NCI-H446 treated with DMSO at 0.1 percent for 48 hours (cell line): Measurements from ENCODE around the gene SPDYE16.
"Not testable (repeated sequence)": the region's sequence is repeated elsewhere in the genome, so short reads cannot be mapped to it uniquely, and the experiment has no call there.

Experiments used
- DNase-seq: peaks from one replicate; lab custom pipeline; 2025; lab: John Stamatoyannopoulos, UW

Gene SPDYE16

GRCh38 chr7:76543197-76543596 lies at the start of gene SPDYE16:
SPDYE16 (minus strand) TSS chr7:76543297; CDS start chr7:76541459, 1,838 bp downstream.
- not testable (repeated sequence) for DNase-seq

GRCh38 chr7:76592694-76593093 lies 49.6 kb upstream of the SPDYE16 start:
- not testable (repeated sequence) for DNase-seq

DNA sequence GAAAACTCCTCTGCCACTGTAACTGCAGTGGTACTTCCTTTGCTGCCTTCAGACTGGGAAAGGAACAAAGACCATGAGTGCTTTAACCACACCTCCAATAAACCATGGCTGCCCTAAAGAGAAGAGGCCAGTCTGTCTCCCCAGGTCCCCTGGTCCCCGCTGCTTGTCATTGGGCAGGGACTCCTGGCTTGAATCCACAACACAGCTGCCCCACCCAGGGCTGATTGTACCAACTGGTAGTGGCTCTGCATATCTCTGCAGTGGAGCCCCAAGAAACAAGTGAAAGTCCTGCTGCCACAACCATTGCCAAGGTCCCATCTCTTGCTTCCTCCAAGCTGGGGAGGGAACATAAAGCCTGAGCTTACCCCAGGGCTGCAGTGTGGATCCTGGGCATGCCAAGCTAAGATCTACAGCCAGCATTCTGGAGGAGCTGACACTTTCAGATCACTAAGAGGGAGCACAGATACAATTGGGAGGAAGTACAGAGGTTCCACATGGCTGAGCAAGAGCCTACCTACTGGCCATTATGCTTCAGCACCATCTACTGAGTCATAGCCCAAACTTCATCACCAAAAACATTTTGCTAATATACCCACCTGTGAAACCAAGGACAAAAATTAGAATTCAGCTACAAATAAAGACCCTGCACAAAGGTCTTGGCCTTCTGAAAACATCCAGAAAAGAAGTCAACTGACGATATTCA lies 48.7 kb upstream of the SPDYE16 start:
- DNase-seq, result not testable (repeated sequence)

DNA sequence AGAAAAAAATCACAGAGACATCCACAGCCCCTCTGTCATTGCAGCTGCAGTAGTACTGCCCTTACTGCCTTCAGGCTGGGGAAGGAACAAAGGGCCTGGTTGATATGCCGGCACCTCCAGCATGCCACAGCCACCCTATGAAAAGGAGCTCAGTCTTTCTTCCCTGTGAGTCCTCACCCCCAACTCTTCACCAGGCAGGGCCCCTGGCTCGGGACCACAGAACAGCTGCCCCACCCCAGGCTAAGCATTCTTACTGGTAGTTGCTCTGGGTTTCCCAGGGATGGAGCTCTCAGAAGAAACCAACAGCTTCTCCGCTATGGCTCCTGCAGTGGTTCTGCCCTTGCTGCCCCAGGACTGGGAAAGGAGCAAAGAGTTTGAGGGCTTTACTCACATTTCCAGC lies 47.9 kb upstream of the SPDYE16 start:
- DNase-seq, result not testable (repeated sequence)

- DNase-seq, result not testable (repeated sequence)
Measured at GRCh38 chr7:76588586-76588985, 45.5 kb upstream of the SPDYE16 start.

GRCh38 chr7:76586585-76587315 lies 43.7 kb upstream of the SPDYE16 start:
- DNase-seq, result not testable (repeated sequence)

- DNase-seq, result not testable (repeated sequence)
Measured at GRCh38 chr7:76583636-76584281, 40.7 kb upstream of the SPDYE16 start.

DNA sequence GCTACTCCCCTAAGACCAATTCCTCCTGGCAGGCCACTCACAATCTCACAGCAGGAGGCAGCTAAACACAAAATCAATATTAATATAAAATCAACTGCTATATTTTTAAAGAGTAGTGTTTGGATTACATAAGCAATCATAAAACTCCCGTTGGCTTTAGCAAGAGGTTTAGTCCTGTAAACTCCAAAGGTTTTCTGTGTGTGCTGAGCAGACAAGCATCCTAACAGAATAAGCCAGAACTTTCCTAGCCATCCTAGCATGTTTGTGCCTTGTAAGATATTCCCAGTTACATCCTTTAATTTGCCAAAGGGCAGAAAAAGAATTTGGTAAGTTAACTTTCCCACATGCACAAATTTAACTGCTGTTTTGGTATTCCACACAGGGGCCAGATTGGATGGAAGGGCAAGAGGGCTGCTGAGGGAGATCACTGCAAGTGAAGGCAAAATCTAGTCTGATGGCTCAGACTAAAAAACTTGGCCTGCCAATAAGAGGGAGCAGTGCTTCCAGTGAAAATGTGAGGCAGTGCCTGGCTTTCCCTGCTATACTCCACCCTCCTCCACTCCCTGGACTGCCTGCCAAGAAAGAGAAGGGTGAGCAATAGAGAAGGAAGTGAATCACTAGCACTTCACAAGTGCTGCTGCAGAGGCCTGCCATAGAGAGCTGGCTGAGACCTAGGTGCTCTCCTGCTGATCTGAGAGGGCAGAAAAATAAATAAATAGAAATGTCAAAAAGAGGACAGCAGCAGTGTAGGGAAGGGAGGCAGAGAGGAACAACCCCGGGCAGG lies 39.9 kb upstream of the SPDYE16 start:
- DNase-seq, result peak; percentile 48

DNA sequence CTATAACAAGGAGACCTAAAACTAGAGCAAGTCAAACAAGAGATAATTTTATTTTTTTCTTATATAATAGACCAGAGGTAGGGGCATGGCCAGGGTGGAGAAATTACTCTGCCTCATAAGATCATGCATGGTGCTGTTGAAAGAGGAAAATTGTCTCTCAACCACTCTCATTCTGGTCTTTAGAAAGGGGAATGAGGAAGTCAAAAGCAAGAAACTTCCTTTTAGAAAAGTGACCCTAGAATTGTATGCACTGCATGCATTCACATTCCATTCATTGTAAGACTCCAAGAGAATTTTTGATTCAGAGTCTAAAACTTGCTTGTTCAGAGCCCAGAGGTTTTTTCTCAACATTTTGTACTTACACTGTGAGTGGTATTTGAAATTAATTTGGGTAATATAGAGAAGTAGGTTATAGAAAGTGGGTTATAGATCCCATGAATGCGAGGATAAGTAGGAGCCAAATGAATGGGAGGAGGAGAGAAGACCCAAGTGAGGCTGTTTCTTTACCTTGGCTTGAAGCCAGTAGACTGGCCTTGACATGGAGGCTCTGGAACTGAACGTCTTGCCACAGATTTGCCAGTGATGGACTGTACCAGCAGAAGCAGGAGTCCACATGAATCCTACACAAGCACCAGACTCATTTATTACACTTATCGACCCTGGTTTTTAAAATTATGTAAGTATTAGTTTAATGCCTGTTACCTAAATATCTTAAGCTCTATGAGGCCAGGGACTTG lies 33.0 kb upstream of the SPDYE16 start:
- DNase-seq, result not testable (repeated sequence)

GRCh38 chr7:76575431-76575830 lies 32.3 kb upstream of the SPDYE16 start:
- DNase-seq, result not testable (repeated sequence)

- not testable (repeated sequence) for DNase-seq
Measured at GRCh38 chr7:76572296-76572695, 29.2 kb upstream of the SPDYE16 start.

DNA sequence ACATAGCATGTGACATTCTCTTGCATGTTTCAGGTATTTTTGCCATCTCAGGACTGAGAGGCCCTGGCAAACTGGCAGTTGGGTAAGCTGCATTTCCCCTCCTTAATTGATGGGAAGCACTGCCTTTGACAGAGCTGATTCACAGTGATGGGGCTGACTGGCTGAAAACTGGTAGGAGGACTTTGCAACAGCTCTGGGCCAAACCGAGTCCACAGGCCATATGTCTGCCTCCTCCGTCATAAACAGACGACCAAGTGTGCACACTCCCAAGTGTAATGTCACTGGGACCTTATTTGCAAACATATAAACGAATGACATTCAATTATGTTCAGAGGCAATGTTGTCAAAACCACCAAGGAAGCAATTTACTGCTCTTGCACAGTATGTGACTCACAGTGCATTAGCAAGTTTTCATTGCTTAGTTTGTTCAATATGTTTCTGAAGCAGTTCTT lies 27.3 kb upstream of the SPDYE16 start:
- DNase-seq, result not testable (repeated sequence)

GRCh38 chr7:76568742-76569141 lies 25.6 kb upstream of the SPDYE16 start:
- not testable (repeated sequence) for DNase-seq

DNA sequence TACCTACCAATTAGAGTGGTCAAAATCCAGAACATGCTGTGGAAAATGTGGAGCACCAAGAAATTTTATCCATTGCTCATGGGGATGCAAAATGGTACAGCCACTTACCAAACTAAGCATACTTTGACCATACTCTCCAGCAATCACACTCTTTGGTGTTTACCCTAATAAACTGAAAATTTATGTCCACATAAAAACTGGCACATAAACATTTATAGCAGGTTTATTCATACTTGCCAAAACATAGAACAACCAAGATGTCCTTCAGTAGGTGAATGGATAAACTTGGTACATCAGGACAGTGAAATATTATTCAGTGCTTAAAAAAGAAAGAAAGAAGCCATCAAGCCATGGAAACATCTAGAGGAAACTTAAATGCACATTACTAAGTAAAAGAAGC lies 24.7 kb upstream of the SPDYE16 start:
- DNase-seq, result not testable (repeated sequence)

GRCh38 chr7:76567311-76567710 lies 24.2 kb upstream of the SPDYE16 start:
- not testable (repeated sequence) for DNase-seq

DNA sequence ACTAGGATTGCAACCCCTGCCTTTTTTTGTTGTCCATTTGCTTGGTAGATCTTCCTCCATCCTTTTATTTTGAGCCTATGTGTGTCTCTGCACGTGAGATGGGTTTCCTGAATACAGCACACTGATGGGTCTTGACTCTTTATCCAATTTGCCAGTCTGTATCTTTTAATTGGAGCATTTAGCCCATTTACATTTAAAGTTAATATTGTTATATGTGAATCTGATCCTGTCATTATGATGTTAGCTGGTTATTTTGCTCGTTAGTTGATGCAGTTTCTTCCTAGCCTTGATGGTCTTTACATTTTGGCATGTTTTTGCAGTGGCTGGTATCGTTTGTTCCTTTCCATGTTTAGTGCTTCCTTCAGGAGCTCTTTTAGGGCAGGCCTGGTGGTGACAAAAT lies 21.9 kb upstream of the SPDYE16 start:
- not testable (repeated sequence) for DNase-seq

GRCh38 chr7:76561342-76561741 lies 18.2 kb upstream of the SPDYE16 start:
- DNase-seq, result not testable (repeated sequence)

DNA sequence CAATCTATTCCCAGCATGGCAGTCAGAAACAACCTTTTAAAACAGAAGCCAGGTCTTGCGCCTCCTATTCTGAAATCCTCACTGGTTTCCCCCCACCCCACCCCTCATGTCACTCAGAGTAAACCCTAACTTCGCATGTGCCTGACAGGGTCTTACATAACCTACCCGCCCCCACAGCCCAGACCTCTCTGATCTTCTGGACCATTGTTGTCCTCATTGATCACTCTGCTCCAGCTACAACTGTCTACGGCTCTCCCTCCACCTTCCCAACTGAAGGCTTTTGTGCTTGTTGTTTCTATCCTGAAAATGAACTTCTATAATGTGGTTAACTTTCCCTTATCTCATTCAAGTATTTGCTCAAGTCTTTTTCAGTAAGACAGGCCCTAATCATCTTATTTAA lies 17.1 kb upstream of the SPDYE16 start:
- not testable (repeated sequence) for DNase-seq

DNA sequence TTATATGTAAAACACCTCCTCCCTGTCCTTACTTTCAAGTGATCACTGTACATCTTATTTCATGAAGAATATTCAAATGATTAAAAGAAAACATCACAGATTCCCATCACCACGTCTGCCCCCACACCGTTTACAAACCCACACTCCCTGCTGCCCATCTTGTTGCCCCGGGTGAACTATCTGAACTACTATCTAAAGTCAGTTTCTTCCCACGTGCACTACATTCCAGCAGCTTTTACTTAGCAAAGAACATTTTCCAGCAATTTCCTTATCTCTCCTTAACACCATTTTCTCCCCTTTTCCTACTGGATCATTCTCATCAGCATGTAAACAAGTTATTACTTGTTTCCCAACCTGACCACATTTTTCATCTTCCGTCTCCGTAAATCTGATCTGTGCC lies 16.6 kb upstream of the SPDYE16 start:
- DNase-seq, result not testable (repeated sequence)

- not testable (repeated sequence) for DNase-seq
Measured at GRCh38 chr7:76551992-76552391, 8.9 kb upstream of the SPDYE16 start.

DNA sequence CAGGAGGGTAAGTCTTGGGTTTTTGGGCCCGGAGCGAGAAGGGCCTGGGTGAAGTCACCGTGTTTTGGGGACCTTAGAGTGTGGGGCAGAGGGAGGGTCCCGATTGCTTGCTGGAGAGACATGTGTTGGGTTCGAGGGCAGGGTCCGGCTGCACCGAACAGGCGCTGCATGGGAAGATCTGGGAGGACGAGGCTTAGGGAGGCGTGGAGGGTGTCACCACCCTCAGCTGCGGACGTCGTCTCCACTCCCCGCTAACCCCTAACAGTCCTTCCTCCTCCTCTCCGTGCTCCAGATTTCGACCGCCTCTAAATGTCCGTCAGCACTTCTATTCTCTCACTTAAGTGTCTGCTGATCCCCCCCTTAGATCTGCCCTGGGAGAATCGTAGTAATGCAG lies 6.8 kb upstream of the SPDYE16 start:
- not testable (repeated sequence) for DNase-seq
